ENCODE data around the gene NRDC.
A peak's percentile ranks its signal among the peaks of the same experiment; 100 is the strongest.

Gene NRDC, protein sequence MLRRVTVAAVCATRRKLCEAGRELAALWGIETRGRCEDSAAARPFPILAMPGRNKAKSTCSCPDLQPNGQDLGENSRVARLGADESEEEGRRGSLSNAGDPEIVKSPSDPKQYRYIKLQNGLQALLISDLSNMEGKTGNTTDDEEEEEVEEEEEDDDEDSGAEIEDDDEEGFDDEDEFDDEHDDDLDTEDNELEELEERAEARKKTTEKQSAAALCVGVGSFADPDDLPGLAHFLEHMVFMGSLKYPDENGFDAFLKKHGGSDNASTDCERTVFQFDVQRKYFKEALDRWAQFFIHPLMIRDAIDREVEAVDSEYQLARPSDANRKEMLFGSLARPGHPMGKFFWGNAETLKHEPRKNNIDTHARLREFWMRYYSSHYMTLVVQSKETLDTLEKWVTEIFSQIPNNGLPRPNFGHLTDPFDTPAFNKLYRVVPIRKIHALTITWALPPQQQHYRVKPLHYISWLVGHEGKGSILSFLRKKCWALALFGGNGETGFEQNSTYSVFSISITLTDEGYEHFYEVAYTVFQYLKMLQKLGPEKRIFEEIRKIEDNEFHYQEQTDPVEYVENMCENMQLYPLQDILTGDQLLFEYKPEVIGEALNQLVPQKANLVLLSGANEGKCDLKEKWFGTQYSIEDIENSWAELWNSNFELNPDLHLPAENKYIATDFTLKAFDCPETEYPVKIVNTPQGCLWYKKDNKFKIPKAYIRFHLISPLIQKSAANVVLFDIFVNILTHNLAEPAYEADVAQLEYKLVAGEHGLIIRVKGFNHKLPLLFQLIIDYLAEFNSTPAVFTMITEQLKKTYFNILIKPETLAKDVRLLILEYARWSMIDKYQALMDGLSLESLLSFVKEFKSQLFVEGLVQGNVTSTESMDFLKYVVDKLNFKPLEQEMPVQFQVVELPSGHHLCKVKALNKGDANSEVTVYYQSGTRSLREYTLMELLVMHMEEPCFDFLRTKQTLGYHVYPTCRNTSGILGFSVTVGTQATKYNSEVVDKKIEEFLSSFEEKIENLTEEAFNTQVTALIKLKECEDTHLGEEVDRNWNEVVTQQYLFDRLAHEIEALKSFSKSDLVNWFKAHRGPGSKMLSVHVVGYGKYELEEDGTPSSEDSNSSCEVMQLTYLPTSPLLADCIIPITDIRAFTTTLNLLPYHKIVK

DNA sequence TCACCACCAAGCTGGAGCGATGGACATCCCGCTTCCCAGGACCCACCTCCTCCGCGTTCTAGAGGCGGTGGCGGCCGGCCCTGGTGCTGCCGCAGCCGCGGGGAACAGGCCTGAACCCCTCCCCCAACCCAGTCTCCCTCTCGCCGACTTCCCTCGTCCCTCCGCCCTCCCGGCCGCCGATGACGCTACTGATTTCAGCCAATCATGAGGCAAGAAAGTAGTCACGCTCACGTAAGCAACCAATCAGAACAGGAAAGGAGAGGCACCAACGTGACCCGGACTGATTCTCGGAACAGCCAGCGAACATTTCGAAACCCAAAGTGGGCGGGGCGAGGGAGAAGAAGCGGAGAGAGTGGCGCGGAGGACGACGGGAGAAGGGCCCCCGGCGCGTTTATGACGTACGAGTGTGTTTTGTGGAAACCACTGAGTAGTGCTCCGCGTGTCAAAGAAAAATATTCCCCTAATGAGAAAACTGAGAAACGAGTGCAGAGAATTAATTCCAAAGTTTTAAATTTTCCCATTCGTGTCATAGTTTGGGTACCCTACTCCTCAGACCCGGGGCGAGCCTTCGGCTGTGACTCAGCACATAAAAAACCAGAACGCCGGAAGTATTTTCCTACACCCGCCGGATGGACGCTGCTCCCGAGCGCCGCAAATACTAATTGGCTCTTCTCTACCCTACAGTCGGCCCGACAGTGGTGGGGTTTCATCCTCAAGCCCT lies at the start of gene NRDC:
Gene NRDC, minus strand, starts transcription at position 112 of the 721 bp plus-strand sequence. CDS start 112 bp downstream, outside the sequence.
- TF ChIP-seq, protein P1, sequence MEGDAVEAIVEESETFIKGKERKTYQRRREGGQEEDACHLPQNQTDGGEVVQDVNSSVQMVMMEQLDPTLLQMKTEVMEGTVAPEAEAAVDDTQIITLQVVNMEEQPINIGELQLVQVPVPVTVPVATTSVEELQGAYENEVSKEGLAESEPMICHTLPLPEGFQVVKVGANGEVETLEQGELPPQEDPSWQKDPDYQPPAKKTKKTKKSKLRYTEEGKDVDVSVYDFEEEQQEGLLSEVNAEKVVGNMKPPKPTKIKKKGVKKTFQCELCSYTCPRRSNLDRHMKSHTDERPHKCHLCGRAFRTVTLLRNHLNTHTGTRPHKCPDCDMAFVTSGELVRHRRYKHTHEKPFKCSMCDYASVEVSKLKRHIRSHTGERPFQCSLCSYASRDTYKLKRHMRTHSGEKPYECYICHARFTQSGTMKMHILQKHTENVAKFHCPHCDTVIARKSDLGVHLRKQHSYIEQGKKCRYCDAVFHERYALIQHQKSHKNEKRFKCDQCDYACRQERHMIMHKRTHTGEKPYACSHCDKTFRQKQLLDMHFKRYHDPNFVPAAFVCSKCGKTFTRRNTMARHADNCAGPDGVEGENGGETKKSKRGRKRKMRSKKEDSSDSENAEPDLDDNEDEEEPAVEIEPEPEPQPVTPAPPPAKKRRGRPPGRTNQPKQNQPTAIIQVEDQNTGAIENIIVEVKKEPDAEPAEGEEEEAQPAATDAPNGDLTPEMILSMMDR (IDR thresholded peaks at IDR 0.05): no peak

DNA sequence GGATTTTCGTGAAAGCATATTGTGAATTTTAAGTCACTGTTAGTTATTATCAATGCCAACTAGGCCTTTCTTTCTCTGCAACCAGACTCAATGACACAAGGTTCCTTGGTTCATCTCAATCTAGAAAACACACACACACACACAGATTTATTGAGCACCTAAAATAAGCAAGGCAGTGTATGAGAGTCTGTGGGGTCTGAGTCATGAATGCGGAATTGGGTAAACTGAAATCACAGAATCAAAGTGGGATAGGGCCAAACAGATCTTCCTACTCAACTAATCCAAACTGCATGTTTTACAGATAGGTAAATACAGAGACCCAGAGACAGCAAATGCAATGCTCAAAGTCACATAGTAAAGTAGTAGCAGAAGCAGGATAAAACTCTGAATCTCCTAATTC lies 48.5 kb upstream of the NRDC start:
- TF ChIP-seq, protein P1 (IDR thresholded peaks at IDR 0.05): no peak

DNA sequence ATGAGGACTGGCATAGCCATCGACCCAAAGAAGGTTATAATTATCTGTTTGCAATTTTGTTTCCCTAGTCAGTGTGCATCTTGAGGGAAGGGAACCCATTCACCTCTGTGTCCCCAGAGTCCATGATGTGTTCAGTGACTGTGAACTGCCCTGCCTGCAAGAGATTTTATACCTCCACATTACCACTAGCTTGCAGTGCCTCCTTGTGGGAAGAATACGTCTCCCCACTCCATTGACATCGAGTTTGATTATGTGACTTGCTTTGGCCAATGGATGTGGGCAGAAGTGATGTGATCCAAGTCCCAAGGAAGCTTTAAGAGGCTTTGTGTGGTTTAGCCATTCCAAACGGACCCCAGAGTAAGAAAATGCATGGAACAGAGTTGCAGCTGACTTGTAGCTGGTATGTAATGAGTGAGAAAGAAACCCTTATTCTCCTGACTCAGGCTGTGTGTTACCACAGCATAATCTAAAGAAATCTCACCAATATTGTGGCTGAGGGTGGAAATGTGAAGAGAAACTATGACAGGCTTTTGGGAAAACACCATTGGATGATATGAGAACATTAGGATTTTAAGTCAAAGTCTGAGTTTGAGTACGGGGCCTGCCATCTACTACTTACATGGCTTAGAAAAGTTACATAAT lies 47.8 kb upstream of the NRDC start:
- TF ChIP-seq, protein P1 (IDR thresholded peaks at IDR 0.05): peak; percentile 26; the same call in 1 of the 2 replicates

DNA sequence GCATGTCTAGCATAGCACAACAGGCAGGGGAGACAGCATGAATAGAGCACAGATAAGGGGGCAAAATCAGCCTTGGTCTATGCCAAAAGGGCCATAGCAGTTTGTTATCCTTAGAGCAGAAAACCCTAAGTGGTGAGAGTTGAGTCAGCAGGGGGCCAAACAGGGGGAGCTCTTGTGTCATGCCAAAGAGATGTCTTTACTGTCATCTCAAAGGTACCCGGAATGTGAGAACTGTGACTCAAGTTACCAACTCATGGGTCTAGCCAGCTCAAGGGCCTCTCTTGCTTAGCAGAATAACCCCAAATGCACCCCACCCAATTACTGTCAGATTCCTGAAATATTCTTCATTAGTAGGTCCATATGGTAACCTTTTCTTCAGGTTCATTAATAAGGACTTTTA lies 45.9 kb upstream of the NRDC start:
- TF ChIP-seq, protein P1 (IDR thresholded peaks at IDR 0.05): no peak

DNA sequence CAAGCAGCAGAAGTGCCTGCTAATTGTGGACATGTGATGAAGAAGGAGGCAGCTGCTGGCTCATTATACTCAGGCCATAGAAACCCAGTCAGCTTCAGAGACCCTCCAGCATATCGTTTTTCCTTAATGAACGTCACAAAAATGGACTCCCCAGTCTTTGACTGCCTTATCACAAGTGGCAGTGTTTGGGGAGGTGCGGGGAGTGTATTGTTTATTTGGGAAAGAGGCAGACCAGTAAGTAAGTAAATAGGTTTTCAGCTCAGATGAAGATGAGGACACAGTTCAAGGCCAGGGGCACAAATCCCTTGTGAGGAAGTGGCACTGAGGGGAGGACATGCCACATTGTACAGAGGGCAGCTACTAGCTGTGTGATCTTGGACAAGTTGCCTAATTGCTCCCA lies 43.5 kb upstream of the NRDC start:
- TF ChIP-seq, protein P1 (IDR thresholded peaks at IDR 0.05): no peak

DNA sequence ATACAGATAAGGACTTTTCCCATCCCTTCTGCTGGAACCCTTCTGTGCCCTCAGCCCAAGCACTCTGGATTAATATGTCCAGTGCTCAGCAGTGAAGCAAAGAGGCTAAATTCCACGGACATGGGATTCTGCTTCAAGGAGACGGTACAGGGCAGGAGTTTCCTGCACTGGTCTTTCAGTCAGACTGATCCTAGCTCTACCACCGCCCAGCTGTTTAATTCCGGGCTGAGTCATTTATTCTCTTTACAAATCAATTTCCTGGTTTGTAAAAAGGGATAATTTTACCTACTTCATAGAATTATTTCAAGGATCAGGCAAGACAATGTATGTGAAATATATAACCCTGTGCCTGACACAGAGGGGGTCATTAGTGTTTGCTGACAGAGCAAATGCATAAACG lies 41.6 kb upstream of the NRDC start:
- TF ChIP-seq, protein P1 (IDR thresholded peaks at IDR 0.05): no peak

Data from LNCAP (cell line).